WI38 (cell line): ENCODE data around the gene GDE1.

Experiments
- H3K4me3 ChIP-seq: 2 replicates; pipeline ENCODE4 v1.5.1; 2011; ENCODE audit warnings: low read depth, mild to moderate bottlenecking, control low read depth, low read length
- TF ChIP-seq, protein P1 (sequence below): IDR thresholded peaks from 2 replicates; pipeline ENCODE4 v1.5.1; 2012; ENCODE audit warnings: low read depth, mild to moderate bottlenecking, control low read depth, low read length

GDE1 gene

DNA sequence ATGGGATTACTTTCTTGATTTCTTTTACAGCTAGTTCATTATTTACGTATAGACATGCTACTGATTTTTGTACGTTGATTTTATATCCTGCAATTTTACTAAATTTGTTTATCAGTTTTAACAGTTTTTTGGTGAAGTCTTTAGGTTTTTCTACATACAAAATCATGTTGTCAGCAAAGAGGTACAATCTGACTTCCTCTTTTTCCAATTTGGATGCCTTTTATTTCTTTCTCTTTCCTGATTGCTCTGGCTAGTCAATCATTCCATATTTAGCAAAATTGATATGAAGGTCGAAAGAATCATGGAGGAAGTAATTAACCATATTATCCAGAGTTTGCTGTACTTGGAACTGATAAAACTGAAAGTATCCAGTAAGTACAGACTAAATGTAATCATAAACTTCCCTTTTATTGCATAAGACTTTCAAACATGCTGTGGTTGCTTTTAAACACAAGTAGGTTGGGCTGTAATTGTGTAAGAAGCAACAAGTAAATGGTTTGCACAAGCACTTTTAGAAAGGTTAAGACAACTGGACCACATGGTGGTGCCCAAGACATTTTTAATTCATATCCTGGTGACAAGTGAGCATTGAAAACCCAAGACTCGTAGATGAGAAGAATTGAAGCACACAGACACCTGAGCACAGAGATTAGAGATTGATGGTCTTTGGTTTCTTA is 8.4 kb downstream of the GDE1 start:
- TF ChIP-seq, protein P1, sequence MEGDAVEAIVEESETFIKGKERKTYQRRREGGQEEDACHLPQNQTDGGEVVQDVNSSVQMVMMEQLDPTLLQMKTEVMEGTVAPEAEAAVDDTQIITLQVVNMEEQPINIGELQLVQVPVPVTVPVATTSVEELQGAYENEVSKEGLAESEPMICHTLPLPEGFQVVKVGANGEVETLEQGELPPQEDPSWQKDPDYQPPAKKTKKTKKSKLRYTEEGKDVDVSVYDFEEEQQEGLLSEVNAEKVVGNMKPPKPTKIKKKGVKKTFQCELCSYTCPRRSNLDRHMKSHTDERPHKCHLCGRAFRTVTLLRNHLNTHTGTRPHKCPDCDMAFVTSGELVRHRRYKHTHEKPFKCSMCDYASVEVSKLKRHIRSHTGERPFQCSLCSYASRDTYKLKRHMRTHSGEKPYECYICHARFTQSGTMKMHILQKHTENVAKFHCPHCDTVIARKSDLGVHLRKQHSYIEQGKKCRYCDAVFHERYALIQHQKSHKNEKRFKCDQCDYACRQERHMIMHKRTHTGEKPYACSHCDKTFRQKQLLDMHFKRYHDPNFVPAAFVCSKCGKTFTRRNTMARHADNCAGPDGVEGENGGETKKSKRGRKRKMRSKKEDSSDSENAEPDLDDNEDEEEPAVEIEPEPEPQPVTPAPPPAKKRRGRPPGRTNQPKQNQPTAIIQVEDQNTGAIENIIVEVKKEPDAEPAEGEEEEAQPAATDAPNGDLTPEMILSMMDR, result no peak
- no peak overlapping the region for H3K4me3 ChIP-seq

DNA sequence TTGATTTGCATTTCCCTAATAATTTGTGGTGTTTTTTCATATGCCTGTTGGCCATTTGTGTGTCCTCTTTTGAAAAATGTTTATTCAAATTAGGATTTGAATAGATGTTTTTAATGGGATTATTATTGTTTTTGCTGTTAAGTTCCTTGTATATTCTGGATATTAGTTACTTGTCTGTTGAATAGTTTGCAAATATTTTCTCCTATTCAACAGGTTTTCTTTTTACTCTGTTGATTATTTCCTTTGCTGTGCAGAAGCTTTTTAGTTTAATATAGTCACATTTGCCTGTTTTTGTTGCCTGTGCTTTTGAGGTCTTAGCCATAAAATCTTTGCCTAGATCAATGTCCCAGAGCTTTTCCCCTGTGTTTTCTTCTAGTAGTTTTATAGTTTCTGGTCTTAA is 9.6 kb downstream of the GDE1 start:
- TF ChIP-seq, protein P1, result no peak
- H3K4me3 ChIP-seq, result no peak overlapping the region

DNA sequence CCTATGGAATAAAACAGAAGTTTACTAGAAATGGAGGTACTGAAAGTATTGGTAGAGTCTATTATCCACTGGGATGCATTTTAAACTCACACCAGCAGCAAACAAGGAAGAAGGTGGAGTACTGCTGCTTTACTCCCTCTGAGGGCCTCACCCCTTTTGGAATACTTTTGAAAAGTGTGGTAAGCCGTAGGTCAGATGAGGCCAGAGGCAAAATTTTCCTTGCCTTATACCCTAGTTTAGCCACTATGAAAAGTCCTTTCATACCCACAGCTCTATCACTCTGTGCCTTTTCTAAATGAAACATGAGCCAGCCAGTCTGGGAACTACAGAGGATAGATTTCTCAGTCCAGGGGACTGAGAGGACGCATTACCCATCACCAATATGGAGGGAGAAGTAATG is 14.0 kb downstream of the GDE1 start:
- TF ChIP-seq, protein P1, result no peak
- no peak overlapping the region for H3K4me3 ChIP-seq

DNA sequence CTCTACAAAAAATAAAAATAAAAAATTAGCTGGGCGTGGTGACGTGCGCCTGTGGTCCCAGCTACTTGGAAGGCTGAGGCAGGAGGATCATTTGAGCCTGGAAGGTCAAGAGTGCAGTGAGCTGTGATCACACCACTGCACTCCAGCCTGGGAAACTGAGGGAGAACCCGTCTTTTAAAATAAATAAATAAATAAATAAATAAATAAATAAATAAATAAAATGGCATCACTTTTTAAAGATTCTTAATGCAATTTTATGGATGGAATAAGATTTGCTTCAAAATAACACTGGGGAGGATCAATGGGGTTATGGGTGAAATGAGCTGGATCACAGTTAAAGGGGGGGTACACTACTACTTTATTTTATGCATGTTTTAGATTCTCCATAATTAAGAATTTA is 14.9 kb downstream of the GDE1 start:
- TF ChIP-seq, protein P1, result no peak
- H3K4me3 ChIP-seq, result no peak overlapping the region

DNA sequence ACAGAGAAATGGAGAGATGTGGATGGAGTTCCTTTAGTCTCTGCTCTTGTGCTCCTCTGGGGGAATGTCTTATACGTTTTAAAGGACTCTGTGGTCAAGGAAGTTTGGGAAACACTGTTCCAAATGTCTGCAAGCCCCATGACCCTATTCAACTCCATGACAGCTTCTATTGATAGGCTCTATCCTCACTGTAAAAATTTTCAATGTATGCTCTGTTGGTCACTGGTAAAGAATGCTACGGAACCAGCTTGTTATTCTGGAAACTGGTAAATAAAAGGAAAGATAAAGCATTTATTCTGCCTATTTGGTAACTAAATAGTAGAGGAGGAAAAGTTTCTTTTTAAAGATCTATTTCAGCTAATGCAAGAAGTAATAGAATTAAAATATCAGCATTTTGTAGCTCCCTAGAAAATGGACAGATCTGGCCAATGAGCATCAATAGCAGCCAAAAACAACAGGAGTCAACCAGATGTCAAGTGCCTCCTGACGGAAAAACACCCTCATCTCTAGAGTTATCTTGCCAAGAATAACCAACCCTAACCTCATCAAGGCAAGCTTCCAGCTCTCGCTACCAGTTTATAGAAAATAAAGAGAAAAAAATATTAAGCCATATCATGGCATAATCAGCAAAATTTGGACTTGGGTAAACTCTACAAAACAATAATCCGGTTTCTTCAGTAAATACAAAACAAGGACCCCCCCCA is 16.1 kb downstream of the GDE1 start:
- TF ChIP-seq, protein P1, result no peak
- H3K4me3 ChIP-seq, result no peak overlapping the region

DNA sequence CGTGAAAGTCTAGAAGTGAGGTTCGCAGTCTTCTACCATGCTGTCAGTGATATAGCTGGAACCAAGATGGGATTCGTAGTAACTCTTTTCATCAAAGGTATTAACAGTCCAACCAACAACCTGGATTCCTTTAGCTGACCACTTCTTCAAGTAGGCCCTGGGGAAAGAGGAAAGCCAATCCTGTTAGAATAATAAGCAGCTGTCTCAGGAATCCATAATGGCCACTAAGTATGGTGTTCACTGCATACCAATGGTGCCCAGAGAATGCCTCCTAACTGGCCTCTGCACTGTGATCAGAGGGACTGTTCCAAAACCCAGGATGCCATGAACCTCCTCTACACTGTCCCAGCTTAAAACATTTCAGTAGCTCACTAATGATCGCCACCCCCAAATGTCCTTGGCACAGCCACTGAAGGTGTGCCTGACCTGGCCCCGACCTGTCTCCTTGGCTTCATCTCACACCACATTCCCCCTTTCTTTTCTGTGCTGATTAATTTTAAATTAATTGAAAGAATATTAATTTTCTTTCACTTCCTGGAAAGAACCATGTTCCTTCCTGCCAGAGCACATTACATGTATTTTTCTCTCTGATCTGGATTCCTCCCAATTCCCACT is 18.3 kb downstream of the GDE1 start:
- TF ChIP-seq, protein P1, result no peak
- H3K4me3 ChIP-seq, result no peak overlapping the region
